IgD-negative memory B cell (primary cell): ENCODE data around the gene UGT1A4. TPM values are rescaled to one million over a fixed set of nuclear protein-coding genes. Genes with fewer than 3 reads are reported as not detected.

Experiments used
- H3K27ac Mint-ChIP-seq, 3 donors: one replicate each; pipeline ENCODE4 v1.8.0; 2020 to 2022; ENCODE audit warnings: mild to moderate bottlenecking in 3 of 3, mixed read lengths in 3 of 3, moderate library complexity in 1 of 3
- H3K27me3 Mint-ChIP-seq: one replicate; pipeline ENCODE4 v1.8.0; 2021; ENCODE audit warnings: mixed read lengths
- H3K36me3 Mint-ChIP-seq: one replicate; pipeline ENCODE4 v1.8.0; 2020; ENCODE audit warnings: mild to moderate bottlenecking, mixed read lengths
- H3K4me1 Mint-ChIP-seq, 3 donors: one replicate each; pipeline ENCODE4 v1.8.0; 2020 to 2022; ENCODE audit warnings: mixed read lengths in 3 of 3, mild to moderate bottlenecking in 1 of 3
- H3K4me3 Mint-ChIP-seq, 4 donors: one replicate each; pipeline ENCODE4 v1.8.0; 2020 to 2022; ENCODE audit warnings: mild to moderate bottlenecking in 4 of 4, mixed read lengths in 4 of 4, moderate library complexity in 3 of 4
- H3K9me3 Mint-ChIP-seq, 3 donors: one replicate each; pipeline ENCODE4 v1.8.0; 2020 to 2021; ENCODE audit warnings: mixed read lengths in 3 of 3, mild to moderate bottlenecking in 1 of 3
- polyA plus RNA-seq: library from polyadenylated mRNA; unstranded; fragments of 300-500 nt; fragmentation: Illumina TruSeq; gene quantifications from one replicate; pipeline ENCODE4 v1.2.3, GENCODE V29; 2021

UGT1A4 gene
- polyA plus RNA-seq, 1 donor from 2014 or later, result not detected

- H3K9me3 Mint-ChIP-seq, result peaks cover 2 to 12% (median 8%) of the 10 kb centered on the region in 3 donors
- no peak overlapping the region for H3K4me3 Mint-ChIP-seq
- peaks cover 10% of the 10 kb centered on the region for H3K27me3 Mint-ChIP-seq
- H3K4me1 Mint-ChIP-seq, result no peaks in the 10 kb centered on the region
- peaks cover 2% of the 10 kb centered on the region for H3K36me3 Mint-ChIP-seq
- H3K27ac Mint-ChIP-seq, result no peak overlapping the region
Observed at GRCh38 chr2:233773854-233774253, 55.3 kb downstream of the UGT1A4 start.

- Mint-ChIP-seq H3K9me3 (peaks cover 2 to 12% (median 10%) of the 10 kb centered on the region in 3 donors), H3K4me1 (no peaks in the 10 kb centered on the region), H3K27ac (no peak overlapping the region), H3K27me3 (peaks cover 18% of the 10 kb centered on the region), H3K4me3 (peak overlapping the region in 1 of 4 donors; percentile 17), H3K36me3 (peaks cover 2% of the 10 kb centered on the region)
Observed at GRCh38 chr2:233775414-233775813, 56.9 kb downstream of the UGT1A4 start.

- peaks cover 20% of the 10 kb centered on the region for H3K27me3 Mint-ChIP-seq
- H3K36me3 Mint-ChIP-seq, result peaks cover 4% of the 10 kb centered on the region
- no peak within 1 kb of the TSS for H3K4me3 Mint-ChIP-seq
- no peaks in the 10 kb centered on the region for H3K4me1 Mint-ChIP-seq
- peaks cover 7 to 12% (median 8%) of the 10 kb centered on the region in 3 donors for H3K9me3 Mint-ChIP-seq
- H3K27ac Mint-ChIP-seq, result peak within 1 kb of the TSS in 1 of 3 donors; percentile 14
Observed at GRCh38 chr2:233778030-233778429, 59.5 kb downstream of the UGT1A4 start, which contains the start of gene MROH2A. MROH2A (plus strand) TSS chr2:233778330; CDS start chr2:233779359, 1,029 bp downstream.

- peaks cover 4% of the 10 kb centered on the region for H3K36me3 Mint-ChIP-seq
- H3K4me1 Mint-ChIP-seq, result no peaks in the 10 kb centered on the region
- H3K4me3 Mint-ChIP-seq, result no peak overlapping the region
- no peak overlapping the region for H3K27ac Mint-ChIP-seq
- H3K9me3 Mint-ChIP-seq, result peaks cover 7 to 12% (median 8%) of the 10 kb centered on the region in 3 donors
- peaks cover 22% of the 10 kb centered on the region for H3K27me3 Mint-ChIP-seq
Observed at GRCh38 chr2:233779722-233780121, 61.2 kb downstream of the UGT1A4 start.

- H3K4me3 Mint-ChIP-seq, result no peak overlapping the region
- H3K27ac Mint-ChIP-seq, result no peak overlapping the region
- peaks cover 3% of the 10 kb centered on the region for H3K36me3 Mint-ChIP-seq
- H3K9me3 Mint-ChIP-seq, result peaks cover 6 to 11% (median 7%) of the 10 kb centered on the region in 3 donors
- no peaks in the 10 kb centered on the region for H3K4me1 Mint-ChIP-seq
- peaks cover 20% of the 10 kb centered on the region for H3K27me3 Mint-ChIP-seq
Observed at GRCh38 chr2:233780771-233781170, 62.2 kb downstream of the UGT1A4 start.

GRCh38 chr2:233789554-233789953, 71.0 kb downstream of the UGT1A4 start:
- no peaks in the 10 kb centered on the region for H3K9me3 Mint-ChIP-seq
- H3K27me3 Mint-ChIP-seq, result no peaks in the 10 kb centered on the region
- H3K27ac Mint-ChIP-seq, result no peak overlapping the region
- H3K4me3 Mint-ChIP-seq, result no peak overlapping the region
- peaks cover 4% of the 10 kb centered on the region for H3K36me3 Mint-ChIP-seq
- H3K4me1 Mint-ChIP-seq, result no peaks in the 10 kb centered on the region

GRCh38 chr2:233791151-233791882, 72.8 kb downstream of the UGT1A4 start:
- Mint-ChIP-seq H3K4me3 (no peak overlapping the region), H3K27ac (peak overlapping the region in 1 of 3 donors; percentile 65), H3K9me3 (no peaks in the 10 kb centered on the region), H3K4me1 (no peaks in the 10 kb centered on the region), H3K27me3 (peaks cover 1% of the 10 kb centered on the region), H3K36me3 (no peaks in the 10 kb centered on the region)

GRCh38 chr2:233791883-233792329, 73.4 kb downstream of the UGT1A4 start:
- H3K4me1 Mint-ChIP-seq, result no peaks in the 10 kb centered on the region
- H3K9me3 Mint-ChIP-seq, result no peaks in the 10 kb centered on the region
- H3K4me3 Mint-ChIP-seq, result no peak overlapping the region
- peaks cover 1% of the 10 kb centered on the region for H3K27me3 Mint-ChIP-seq
- no peak overlapping the region for H3K27ac Mint-ChIP-seq
- H3K36me3 Mint-ChIP-seq, result no peaks in the 10 kb centered on the region

- Mint-ChIP-seq H3K27ac (no peak overlapping the region), H3K27me3 (peaks cover 1% of the 10 kb centered on the region), H3K4me3 (no peak overlapping the region), H3K9me3 (no peaks in the 10 kb centered on the region), H3K36me3 (no peaks in the 10 kb centered on the region), H3K4me1 (no peaks in the 10 kb centered on the region)
Observed at GRCh38 chr2:233792720-233793119, 74.2 kb downstream of the UGT1A4 start.

- H3K4me1 Mint-ChIP-seq, result no peaks in the 10 kb centered on the region
- no peak overlapping the region for H3K27ac Mint-ChIP-seq
- no peaks in the 10 kb centered on the region for H3K36me3 Mint-ChIP-seq
- H3K27me3 Mint-ChIP-seq, result peaks cover 1% of the 10 kb centered on the region
- no peaks in the 10 kb centered on the region for H3K9me3 Mint-ChIP-seq
- no peak overlapping the region for H3K4me3 Mint-ChIP-seq
Observed at GRCh38 chr2:233793465-233794127, 75.1 kb downstream of the UGT1A4 start.

- no peaks in the 10 kb centered on the region for H3K4me1 Mint-ChIP-seq
- H3K36me3 Mint-ChIP-seq, result no peaks in the 10 kb centered on the region
- H3K4me3 Mint-ChIP-seq, result no peak overlapping the region
- H3K9me3 Mint-ChIP-seq, result no peaks in the 10 kb centered on the region
- H3K27me3 Mint-ChIP-seq, result peaks cover 1% of the 10 kb centered on the region
- H3K27ac Mint-ChIP-seq, result no peak overlapping the region
Observed at GRCh38 chr2:233794128-233794658, 75.7 kb downstream of the UGT1A4 start.

- no peaks in the 10 kb centered on the region for H3K9me3 Mint-ChIP-seq
- H3K27me3 Mint-ChIP-seq, result peaks cover 1% of the 10 kb centered on the region
- H3K36me3 Mint-ChIP-seq, result no peaks in the 10 kb centered on the region
- no peaks in the 10 kb centered on the region for H3K4me1 Mint-ChIP-seq
- H3K4me3 Mint-ChIP-seq, result no peak overlapping the region
- no peak overlapping the region for H3K27ac Mint-ChIP-seq
Observed at GRCh38 chr2:233795735-233796171, 77.2 kb downstream of the UGT1A4 start.

GRCh38 chr2:233796254-233796653, 77.7 kb downstream of the UGT1A4 start:
- no peaks in the 10 kb centered on the region for H3K9me3 Mint-ChIP-seq
- no peaks in the 10 kb centered on the region for H3K36me3 Mint-ChIP-seq
- peaks cover 1% of the 10 kb centered on the region for H3K27me3 Mint-ChIP-seq
- no peak overlapping the region for H3K4me3 Mint-ChIP-seq
- H3K27ac Mint-ChIP-seq, result no peak overlapping the region
- no peaks in the 10 kb centered on the region for H3K4me1 Mint-ChIP-seq

GRCh38 chr2:233798335-233799086, 80.0 kb downstream of the UGT1A4 start:
- Mint-ChIP-seq H3K27me3 (peaks cover 5% of the 10 kb centered on the region), H3K27ac (no peak overlapping the region), H3K4me1 (no peaks in the 10 kb centered on the region), H3K36me3 (no peaks in the 10 kb centered on the region), H3K4me3 (no peak overlapping the region), H3K9me3 (no peaks in the 10 kb centered on the region)
